HCT116 (cell line): ENCODE results near the gene TLCD3B.

ENCODE experiments used
- CTCF ChIP-seq, 3 experiments: fragments of 200-600 bp in 1 of 3; sonication (generic) in 1 of 3; IDR thresholded peaks in 2 of 3; conservative IDR thresholded peaks in 1 of 3; 2 replicates each; pipeline ENCODE4 v1.5.1; 2012 to 2017; ENCODE audit warnings: low read depth in 2 of 3, low read length in 2 of 3, antibody characterized with exemption in 1 of 3, borderline replicate concordance in 1 of 3, control low read depth in 1 of 3, mild to moderate bottlenecking in 1 of 3, mixed read lengths in 1 of 3, mixed run types in 1 of 3, moderate library complexity in 1 of 3; ENCODE audit not compliant: insufficient read depth in 1 of 3
- EZH2 ChIP-seq: fragments of 200-600 bp; sonication (generic); IDR thresholded peaks from 2 replicates; pipeline ENCODE4 v1.6.1; 2017; ENCODE audit warnings: antibody characterized with exemption, mixed run types
- POLR2A ChIP-seq: IDR thresholded peaks from 2 replicates; pipeline ENCODE4 v1.7.0; 2011; ENCODE audit warnings: borderline replicate concordance; ENCODE audit not compliant: insufficient read depth, insufficient read length; ENCODE audit errors: extremely low read depth
- POLR2AphosphoS5 ChIP-seq: IDR thresholded peaks from 2 replicates; pipeline ENCODE4 v1.6.1; 2011; ENCODE audit warnings: mild to moderate bottlenecking, low read depth, low read length, moderate library complexity
- SIN3A ChIP-seq: IDR thresholded peaks from 2 replicates; pipeline ENCODE4 v1.6.1; 2012; ENCODE audit warnings: low read depth
- SP1 ChIP-seq: IDR thresholded peaks from 2 replicates; pipeline ENCODE4 v1.6.1; 2012; ENCODE audit warnings: low read depth

GRCh38 chr16:29978564-29979270 is 52.4 kb downstream of the TLCD3B start:
- TF ChIP-seq POLR2A: no peak
- no peak for TF ChIP-seq EZH2
- no peak for TF ChIP-seq SIN3A
- TF ChIP-seq SP1: no peak
- no peak for TF ChIP-seq CTCF (IDR thresholded peaks at IDR 0.05 in 2 of 3, conservative IDR thresholded peaks at IDR 0.05 in 1 of 3; ENCODE audit: borderline replicate concordance in 1 of 3, insufficient read depth in 1 of 3, low read depth in 2 of 3, low read length in 2 of 3)
- TF ChIP-seq POLR2AphosphoS5: no peak
